Astrocyte of the spinal cord (primary cell): ENCODE results near the gene ZNF334.

ENCODE experiments used
- DNase-seq: peaks from one replicate; pipeline ENCODE4 v3.0.0; 2011; ENCODE audit warnings: low read depth, low spot score
- H3K4me3 ChIP-seq: 2 replicates; pipeline ENCODE4 v1.5.1; 2011; ENCODE audit warnings: low read depth, mild to moderate bottlenecking, low read length, moderate library complexity
- CTCF ChIP-seq: IDR thresholded peaks from 2 replicates; pipeline ENCODE4 v1.5.1; 2012; ENCODE audit warnings: low read depth, mild to moderate bottlenecking, low read length, inconsistent platforms
- in situ Hi-C: cut with HindIII; loops from 2 replicates; pipeline ENCODE4 v1.10.0; 2017; ENCODE audit warnings: low sequenced_read_pairs

ZNF334 gene

GRCh38 chr20:46550461-46550860 lies 37.1 kb upstream of the ZNF334 start, which contains the start of gene OCSTAMP:
TSS of gene OCSTAMP (minus strand) at chr20:46550654. CDS start at chr20:46550560, 94 bp downstream.
- no peak for TF ChIP-seq CTCF
- in situ Hi-C loops: no loop called here
- H3K4me3 ChIP-seq: no peak within 1 kb of the TSS
- no peak for DNase-seq

- TF ChIP-seq CTCF: no peak
- in situ Hi-C loops: no loop called here
- DNase-seq: no peak
- no peak overlapping the region for H3K4me3 ChIP-seq
Measured at GRCh38 chr20:46549188-46549972, 36.0 kb upstream of the ZNF334 start.

- in situ Hi-C loops: no loop called here
- H3K4me3 ChIP-seq: no peak overlapping the region
- DNase-seq: no peak
- TF ChIP-seq CTCF: no peak
Measured at GRCh38 chr20:46548688-46549087, 35.3 kb upstream of the ZNF334 start.

- in situ Hi-C loops: no loop called here
Measured at GRCh38 chr20:46547995-46548394, 34.6 kb upstream of the ZNF334 start.

GRCh38 chr20:46546936-46547335 lies 33.6 kb upstream of the ZNF334 start:
- no peak for TF ChIP-seq CTCF
- no peak overlapping the region for H3K4me3 ChIP-seq
- in situ Hi-C loops: no loop called here
- DNase-seq: no peak

More at GRCh38 chr20:46547995-46548394, 34.6 kb upstream of the ZNF334 start:
- H3K4me3 ChIP-seq: no peak overlapping the region
- no peak for TF ChIP-seq CTCF
- DNase-seq: no peak

- H3K4me3 ChIP-seq: no peak overlapping the region
- no peak for DNase-seq
- in situ Hi-C loops: no loop called here
- no peak for TF ChIP-seq CTCF
Measured at GRCh38 chr20:46546298-46546697, 32.9 kb upstream of the ZNF334 start.
